Right renal pelvis (tissue), 4 donors: ENCODE measurements around the gene ANKRD33B. TPM values are rescaled to one million over a fixed set of nuclear protein-coding genes. Genes with fewer than 3 reads are reported as not detected.

Experiments used
- DNase-seq, 4 donors: peaks; one replicate each; pipeline ENCODE4 v3.0.0-alpha.2; 2013; ENCODE audit warnings: low read depth in 4 of 4, low spot score in 3 of 4, missing footprints in 1 of 4
- polyA plus RNA-seq, 4 donors: library from polyadenylated mRNA; unstranded; fragments of 120-200 nt; gene quantifications; one replicate each; pipeline ENCODE4 v1.2.1, GENCODE V29; 2013; ENCODE audit not compliant: insufficient read length in 4 of 4

ANKRD33B gene
- polyA plus RNA-seq, 4 donors, result 1.4 to 1.9 (median 1.8) TPM

- no peak for DNase-seq
Measured at GRCh38 chr5:10688651-10689171, 124.8 kb downstream of the ANKRD33B start.

GRCh38 chr5:10689391-10690081, 125.7 kb downstream of the ANKRD33B start:
- no peak for DNase-seq

- DNase-seq, result no peak
Measured at GRCh38 chr5:10690460-10691440, 126.9 kb downstream of the ANKRD33B start.

GRCh38 chr5:10691826-10692785, 128.2 kb downstream of the ANKRD33B start:
- no peak for DNase-seq

GRCh38 chr5:10695055-10695649, 131.3 kb downstream of the ANKRD33B start:
- peak; percentile 34 to 62 (median 48) for DNase-seq

GRCh38 chr5:10695759-10696543, 132.1 kb downstream of the ANKRD33B start:
- no peak for DNase-seq

- DNase-seq, result no peak
Measured at GRCh38 chr5:10699281-10699874, 135.5 kb downstream of the ANKRD33B start.

GRCh38 chr5:10699987-10700386, 136.1 kb downstream of the ANKRD33B start:
- DNase-seq, result no peak

- DNase-seq, result no peak
Measured at GRCh38 chr5:10700516-10700915, 136.6 kb downstream of the ANKRD33B start.

GRCh38 chr5:10701567-10702039, 137.7 kb downstream of the ANKRD33B start:
- peak in 2 of 4 donors; percentile 11 to 31 for DNase-seq

GRCh38 chr5:10702040-10702629, 138.3 kb downstream of the ANKRD33B start:
- no peak for DNase-seq

- DNase-seq, result no peak
Measured at GRCh38 chr5:10702911-10703491, 139.1 kb downstream of the ANKRD33B start.

GRCh38 chr5:10703676-10704075, 139.8 kb downstream of the ANKRD33B start:
- DNase-seq, result no peak

GRCh38 chr5:10704949-10705621, 141.2 kb downstream of the ANKRD33B start:
- no peak for DNase-seq

GRCh38 chr5:10705747-10706146, 141.9 kb downstream of the ANKRD33B start:
- DNase-seq, result no peak

GRCh38 chr5:10706326-10706725, 142.5 kb downstream of the ANKRD33B start:
- DNase-seq, result no peak
